ENCODE measurements around the gene DEPDC4. TPM values are rescaled to one million over a fixed set of nuclear protein-coding genes. Genes with fewer than 3 reads are reported as not detected.

Gene DEPDC4
- polyA plus RNA-seq, 1 donor from 2014 or later, result 1.2 TPM

- Histone ChIP-seq H3K36me3 (ENCODE audit: insufficient read depth, low read length) (no peaks in the 10 kb centered on the region), H3K79me2 (replicated peaks; ENCODE audit: insufficient read depth, low read length) (no peaks in the 10 kb centered on the region), H4K20me1 (ENCODE audit: insufficient read depth) (no peaks in the 10 kb centered on the region), H3K4me2 (ENCODE audit: low read length) (no peak overlapping the region), H3F3A (ENCODE audit: insufficient read depth, low read length, poor library complexity, severe bottlenecking) (no peaks in the 10 kb centered on the region), H3K27me3 (ENCODE audit: insufficient read depth, low read depth, low read length) (no peaks in the 10 kb centered on the region), H3K9ac (ENCODE audit: low read length) (no peak overlapping the region), H3K9me3 (ENCODE audit: low read length) (no peaks in the 10 kb centered on the region), H3K27ac (ENCODE audit: low read length) (no peak overlapping the region), H2AFZ (ENCODE audit: low read depth, low read length) (no peak overlapping the region), H3K4me3 (ENCODE audit: low read length) (no peak overlapping the region), H3K9me2 (ENCODE audit: insufficient read depth, low read length) (no peaks in the 10 kb centered on the region)
- TF ChIP-seq TAF1 (IDR thresholded peaks at IDR 0.05; ENCODE audit: low read depth), result no peak
- TF ChIP-seq, protein P1, sequence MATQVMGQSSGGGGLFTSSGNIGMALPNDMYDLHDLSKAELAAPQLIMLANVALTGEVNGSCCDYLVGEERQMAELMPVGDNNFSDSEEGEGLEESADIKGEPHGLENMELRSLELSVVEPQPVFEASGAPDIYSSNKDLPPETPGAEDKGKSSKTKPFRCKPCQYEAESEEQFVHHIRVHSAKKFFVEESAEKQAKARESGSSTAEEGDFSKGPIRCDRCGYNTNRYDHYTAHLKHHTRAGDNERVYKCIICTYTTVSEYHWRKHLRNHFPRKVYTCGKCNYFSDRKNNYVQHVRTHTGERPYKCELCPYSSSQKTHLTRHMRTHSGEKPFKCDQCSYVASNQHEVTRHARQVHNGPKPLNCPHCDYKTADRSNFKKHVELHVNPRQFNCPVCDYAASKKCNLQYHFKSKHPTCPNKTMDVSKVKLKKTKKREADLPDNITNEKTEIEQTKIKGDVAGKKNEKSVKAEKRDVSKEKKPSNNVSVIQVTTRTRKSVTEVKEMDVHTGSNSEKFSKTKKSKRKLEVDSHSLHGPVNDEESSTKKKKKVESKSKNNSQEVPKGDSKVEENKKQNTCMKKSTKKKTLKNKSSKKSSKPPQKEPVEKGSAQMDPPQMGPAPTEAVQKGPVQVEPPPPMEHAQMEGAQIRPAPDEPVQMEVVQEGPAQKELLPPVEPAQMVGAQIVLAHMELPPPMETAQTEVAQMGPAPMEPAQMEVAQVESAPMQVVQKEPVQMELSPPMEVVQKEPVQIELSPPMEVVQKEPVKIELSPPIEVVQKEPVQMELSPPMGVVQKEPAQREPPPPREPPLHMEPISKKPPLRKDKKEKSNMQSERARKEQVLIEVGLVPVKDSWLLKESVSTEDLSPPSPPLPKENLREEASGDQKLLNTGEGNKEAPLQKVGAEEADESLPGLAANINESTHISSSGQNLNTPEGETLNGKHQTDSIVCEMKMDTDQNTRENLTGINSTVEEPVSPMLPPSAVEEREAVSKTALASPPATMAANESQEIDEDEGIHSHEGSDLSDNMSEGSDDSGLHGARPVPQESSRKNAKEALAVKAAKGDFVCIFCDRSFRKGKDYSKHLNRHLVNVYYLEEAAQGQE (IDR thresholded peaks at IDR 0.05; ENCODE audit: borderline replicate concordance), result no peak
- TF ChIP-seq SMC3 (conservative IDR thresholded peaks at IDR 0.05; ENCODE audit: poor library complexity), result no peak
- TF ChIP-seq POLR2AphosphoS5 (IDR thresholded peaks at IDR 0.05), result no peak
- TF ChIP-seq EZH2 (IDR thresholded peaks at IDR 0.05; ENCODE audit: borderline replicate concordance, insufficient read depth, low read length, poor library complexity, severe bottlenecking), result no peak
- no peak for TF ChIP-seq EP300 (conservative IDR thresholded peaks at IDR 0.05; ENCODE audit: poor library complexity, severe bottlenecking)
- no peak for TF ChIP-seq CTCF (IDR thresholded peaks at IDR 0.05; ENCODE audit: poor library complexity, severe bottlenecking)
These were observed 12.0 kb downstream of the DEPDC4 start for GRCh38 chr12:100254876-100255275.

- Histone ChIP-seq H2AFZ (ENCODE audit: low read depth, low read length) (no peak overlapping the region), H3K9me3 (ENCODE audit: low read length) (no peaks in the 10 kb centered on the region), H3F3A (ENCODE audit: insufficient read depth, low read length, poor library complexity, severe bottlenecking) (no peaks in the 10 kb centered on the region), H3K4me3 (ENCODE audit: low read length) (no peak overlapping the region), H3K36me3 (ENCODE audit: insufficient read depth, low read length) (no peaks in the 10 kb centered on the region), H3K79me2 (replicated peaks; ENCODE audit: insufficient read depth, low read length) (no peaks in the 10 kb centered on the region), H3K4me2 (ENCODE audit: low read length) (no peak overlapping the region), H3K27me3 (ENCODE audit: insufficient read depth, low read depth, low read length) (no peaks in the 10 kb centered on the region), H4K20me1 (ENCODE audit: insufficient read depth) (no peaks in the 10 kb centered on the region), H3K9me2 (ENCODE audit: insufficient read depth, low read length) (no peaks in the 10 kb centered on the region), H3K27ac (ENCODE audit: low read length) (no peak overlapping the region), H3K9ac (ENCODE audit: low read length) (no peak overlapping the region)
- TF ChIP-seq SMC3 (conservative IDR thresholded peaks at IDR 0.05; ENCODE audit: poor library complexity) (no peak), TAF1 (IDR thresholded peaks at IDR 0.05; ENCODE audit: low read depth) (no peak)
These were observed 13.4 kb downstream of the DEPDC4 start for GRCh38 chr12:100253437-100253836.

DNA sequence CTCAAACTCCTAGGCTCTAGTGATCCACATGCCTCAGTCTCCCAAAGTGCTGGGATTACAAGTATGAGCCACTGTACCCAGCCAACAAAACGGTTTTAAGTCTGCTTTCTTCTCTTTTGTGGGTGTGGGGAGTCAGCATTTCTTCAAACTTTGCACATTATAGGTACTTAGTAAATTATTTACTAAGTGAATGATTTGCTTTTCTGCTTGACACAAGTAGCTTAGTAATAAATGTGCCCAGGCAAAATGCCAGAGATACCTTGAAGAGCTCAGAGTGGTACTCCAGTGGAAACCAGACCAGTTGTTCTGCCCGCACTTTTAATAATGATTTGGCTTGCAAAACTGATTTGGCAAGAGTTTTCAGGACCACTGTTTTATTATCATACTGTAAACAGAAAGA, 15.0 kb downstream of the DEPDC4 start:
- Histone ChIP-seq H3K9ac (ENCODE audit: low read length) (no peak overlapping the region), H3K36me3 (ENCODE audit: insufficient read depth, low read length) (no peaks in the 10 kb centered on the region), H3K79me2 (replicated peaks; ENCODE audit: insufficient read depth, low read length) (no peaks in the 10 kb centered on the region), H3K4me2 (ENCODE audit: low read length) (no peak overlapping the region), H2AFZ (ENCODE audit: low read depth, low read length) (no peak overlapping the region), H3K27me3 (ENCODE audit: insufficient read depth, low read depth, low read length) (no peaks in the 10 kb centered on the region), H3K4me3 (ENCODE audit: low read length) (no peak overlapping the region), H3F3A (ENCODE audit: insufficient read depth, low read length, poor library complexity, severe bottlenecking) (no peaks in the 10 kb centered on the region), H3K27ac (ENCODE audit: low read length) (no peak overlapping the region), H4K20me1 (ENCODE audit: insufficient read depth) (no peaks in the 10 kb centered on the region), H3K9me3 (ENCODE audit: low read length) (no peaks in the 10 kb centered on the region), H3K9me2 (ENCODE audit: insufficient read depth, low read length) (no peaks in the 10 kb centered on the region)
- no peak for TF ChIP-seq MXI1 (conservative IDR thresholded peaks at IDR 0.05; ENCODE audit: poor library complexity, severe bottlenecking)
- no peak for TF ChIP-seq TAF1 (IDR thresholded peaks at IDR 0.05; ENCODE audit: low read depth)
- no peak for TF ChIP-seq CTCF (IDR thresholded peaks at IDR 0.05; ENCODE audit: poor library complexity, severe bottlenecking)
- no peak for TF ChIP-seq EP300 (conservative IDR thresholded peaks at IDR 0.05; ENCODE audit: poor library complexity, severe bottlenecking)
- TF ChIP-seq RAD21 (conservative IDR thresholded peaks at IDR 0.05), result no peak
- no peak for TF ChIP-seq POLR2AphosphoS5 (IDR thresholded peaks at IDR 0.05)
- TF ChIP-seq, protein P1 (IDR thresholded peaks at IDR 0.05; ENCODE audit: borderline replicate concordance), result no peak
- TF ChIP-seq EZH2 (IDR thresholded peaks at IDR 0.05; ENCODE audit: borderline replicate concordance, insufficient read depth, low read length, poor library complexity, severe bottlenecking), result no peak
- TF ChIP-seq SMC3 (conservative IDR thresholded peaks at IDR 0.05; ENCODE audit: poor library complexity), result no peak

Measured in neural cell (in vitro differentiated cells).